Mammary epithelial cell (primary cell): ENCODE results near the gene RAD51.

ENCODE experiments used
- CTCF ChIP-seq, 2 donors: IDR thresholded peaks in 1 of 2; conservative IDR thresholded peaks in 1 of 2; 2 replicates each; pipeline ENCODE4 v1.5.1; 2011 to 2012; ENCODE audit warnings: inconsistent platforms in 2 of 2, low read length in 2 of 2, mild to moderate bottlenecking in 2 of 2, control low read depth in 1 of 2, low read depth in 1 of 2; ENCODE audit not compliant: insufficient read depth in 1 of 2; ENCODE audit errors: extremely low read depth in 1 of 2
- EZH2 ChIP-seq: IDR thresholded peaks from 2 replicates; pipeline ENCODE4 v1.6.1; 2012; ENCODE audit warnings: low read length, inconsistent platforms, borderline replicate concordance

- TF ChIP-seq CTCF (conservative IDR thresholded peaks at IDR 0.05 in 1 of 2, IDR thresholded peaks at IDR 0.05 in 1 of 2; ENCODE audit: extremely low read depth in 1 of 2, insufficient read depth in 1 of 2, low read depth in 1 of 2, low read length in 2 of 2) (no peak), EZH2 (no peak)
Measured at GRCh38 chr15:40684381-40684780, 10.6 kb upstream of the RAD51 start.
